Choroid plexus epithelial cell (primary cell): ENCODE measurements around the gene ASGR2.
"Not testable (repeated sequence)": the region's sequence is repeated elsewhere in the genome, so short reads cannot be mapped to it uniquely, and the experiment has no call there.

Experiments used
- DNase-seq: peaks from one replicate; pipeline ENCODE4 v3.0.0-alpha.2; 2010; ENCODE audit warnings: low read depth
- H3K4me3 ChIP-seq: 2 replicates; pipeline ENCODE4 v1.5.1; 2011; ENCODE audit warnings: low read depth, mild to moderate bottlenecking, control low read depth, low read length, moderate library complexity
- CTCF ChIP-seq: conservative IDR thresholded peaks from 2 replicates; pipeline ENCODE4 v1.5.1; 2011; ENCODE audit warnings: low read depth, mild to moderate bottlenecking, control low read depth, inconsistent platforms, low read length, moderate library complexity

ASGR2 gene

GRCh38 chr17:7108560-7108925, 6.1 kb downstream of the ASGR2 start:
- no peak for TF ChIP-seq CTCF
- H3K4me3 ChIP-seq = no peak overlapping the region
- no peak for DNase-seq

- no peak for DNase-seq
- TF ChIP-seq CTCF = no peak
- H3K4me3 ChIP-seq = no peak overlapping the region
Observed at GRCh38 chr17:7107795-7108559, 6.6 kb downstream of the ASGR2 start.

- TF ChIP-seq CTCF = no peak
- DNase-seq = no peak
- H3K4me3 ChIP-seq = no peak overlapping the region
Observed at GRCh38 chr17:7107012-7107754, 7.4 kb downstream of the ASGR2 start.

GRCh38 chr17:7102421-7102820, 12.2 kb downstream of the ASGR2 start:
- H3K4me3 ChIP-seq = no peak overlapping the region
- DNase-seq = no peak
- no peak for TF ChIP-seq CTCF

- TF ChIP-seq CTCF = no peak
Observed at GRCh38 chr17:7101531-7101930, 13.1 kb downstream of the ASGR2 start.

GRCh38 chr17:7100641-7101379, 13.8 kb downstream of the ASGR2 start:
- DNase-seq, H3K4me3 ChIP-seq: not testable (repeated sequence)

More at GRCh38 chr17:7101531-7101930, 13.1 kb downstream of the ASGR2 start:
- H3K4me3 ChIP-seq = no peak overlapping the region
- no peak for DNase-seq

GRCh38 chr17:7098802-7099459, 15.7 kb downstream of the ASGR2 start:
- no peak overlapping the region for H3K4me3 ChIP-seq
- no peak for DNase-seq
- TF ChIP-seq CTCF = no peak
